ENCODE measurements around the gene KCNIP4. TPM values are rescaled to one million over a fixed set of nuclear protein-coding genes. Genes with fewer than 3 reads are reported as not detected.

Gene KCNIP4
- total RNA-seq, 1 donor from 2014 or later, result not detected

- TF ChIP-seq CTCF (IDR thresholded peaks at IDR 0.05), result no peak
- intact Hi-C loops (cut with DNase I), result no loop called here
- Histone ChIP-seq H3K27me3 (no peaks in the 10 kb centered on the region), H3K36me3 (no peaks in the 10 kb centered on the region), H3K4me3 (no peak overlapping the region), H3K4me1 (no peaks in the 10 kb centered on the region), H3K27ac (no peak overlapping the region), H3K9me3 (no peaks in the 10 kb centered on the region)
- ATAC-seq (no peak), DNase-seq (no peak)
These were observed 78.4 kb downstream of the KCNIP4 start for GRCh38 chr4:21869978-21870745.

- Histone ChIP-seq H3K9me3 (no peaks in the 10 kb centered on the region), H3K27ac (no peak overlapping the region), H3K4me1 (no peaks in the 10 kb centered on the region), H3K4me3 (no peak overlapping the region), H3K27me3 (no peaks in the 10 kb centered on the region), H3K36me3 (no peaks in the 10 kb centered on the region)
- no peak for DNase-seq
- intact Hi-C loops (cut with DNase I), result no loop called here
- TF ChIP-seq CTCF (IDR thresholded peaks at IDR 0.05), result no peak
- no peak for ATAC-seq
These were observed 83.9 kb downstream of the KCNIP4 start for GRCh38 chr4:21864686-21865085.

- intact Hi-C loops (cut with DNase I), result no loop called here
- no peaks in the 10 kb centered on the region for H3K27me3 ChIP-seq
- TF ChIP-seq CTCF (IDR thresholded peaks at IDR 0.05), result no peak
- ATAC-seq (no peak), DNase-seq (no peak)
- no peak overlapping the region for H3K27ac ChIP-seq
- H3K4me3 ChIP-seq, result no peak overlapping the region
- no peaks in the 10 kb centered on the region for H3K9me3 ChIP-seq
- H3K36me3 ChIP-seq, result no peaks in the 10 kb centered on the region
- no peaks in the 10 kb centered on the region for H3K4me1 ChIP-seq
These were observed 85.7 kb downstream of the KCNIP4 start for GRCh38 chr4:21862917-21863316.

- intact Hi-C loops (cut with DNase I), result no loop called here
- no peak overlapping the region for H3K4me3 ChIP-seq
- ATAC-seq (no peak), DNase-seq (no peak)
- H3K27me3 ChIP-seq, result no peaks in the 10 kb centered on the region
- H3K36me3 ChIP-seq, result no peaks in the 10 kb centered on the region
- H3K4me1 ChIP-seq, result no peaks in the 10 kb centered on the region
- no peaks in the 10 kb centered on the region for H3K9me3 ChIP-seq
- no peak overlapping the region for H3K27ac ChIP-seq
- no peak for TF ChIP-seq CTCF (IDR thresholded peaks at IDR 0.05)
These were observed 89.6 kb downstream of the KCNIP4 start for GRCh38 chr4:21858971-21859370.

- no peaks in the 10 kb centered on the region for H3K27me3 ChIP-seq
- intact Hi-C loops (cut with DNase I), result no loop called here
These were observed 91.8 kb downstream of the KCNIP4 start for GRCh38 chr4:21856754-21857153.

More at GRCh38 chr4:21856754-21857153, 91.8 kb downstream of the KCNIP4 start:
- Histone ChIP-seq H3K9me3 (no peaks in the 10 kb centered on the region), H3K27ac (no peak overlapping the region), H3K36me3 (no peaks in the 10 kb centered on the region), H3K4me1 (no peaks in the 10 kb centered on the region), H3K4me3 (no peak overlapping the region)
- ATAC-seq (peak; percentile 46), DNase-seq (no peak)
- no peak for TF ChIP-seq CTCF (IDR thresholded peaks at IDR 0.05)

Measured in upper lobe of right lung (tissue), 1 donor.